ENCODE results near the gene VSNL1. TPM values are rescaled to one million over a fixed set of nuclear protein-coding genes. Genes with fewer than 3 reads are reported as not detected.

The VSNL1 gene
- total RNA-seq, 4 donors from 2014 or later: not detected

DNA sequence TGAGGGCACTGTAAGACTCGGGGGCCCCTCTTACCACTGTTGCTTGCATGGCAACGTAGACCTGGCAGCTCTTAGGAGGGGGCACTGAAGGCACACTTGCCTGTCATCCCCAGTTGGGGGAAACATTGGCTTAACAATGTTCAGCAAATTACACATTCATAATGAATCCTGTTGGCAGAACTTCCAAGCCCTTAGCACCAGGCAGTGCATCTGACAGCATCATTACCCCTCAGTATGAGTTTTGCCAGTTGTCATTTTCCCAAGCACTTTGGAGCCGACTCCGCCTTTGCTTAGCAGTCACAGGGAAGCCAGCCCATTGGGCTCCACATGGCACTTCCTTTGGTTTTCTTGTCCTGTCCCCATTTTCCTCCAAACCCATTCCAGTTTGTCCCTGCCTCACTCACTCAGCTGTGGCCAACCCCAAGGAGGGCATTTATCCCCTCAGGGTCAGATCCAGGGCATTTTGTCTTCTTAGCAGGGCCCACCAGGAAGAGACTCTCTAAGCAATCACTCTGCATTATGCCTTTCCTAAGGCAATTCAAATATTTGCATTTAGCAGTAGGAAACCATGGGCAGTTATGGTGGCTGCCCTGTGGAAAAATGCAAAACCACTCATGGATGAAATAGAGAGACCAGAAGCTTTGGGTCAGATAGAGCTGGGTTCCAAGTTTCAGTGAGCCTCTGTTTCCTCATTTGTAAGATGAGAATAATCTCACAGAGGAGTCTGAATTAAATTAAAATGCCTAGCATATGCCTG is 73.9 kb downstream of the VSNL1 start:
- TF ChIP-seq, protein P1, sequence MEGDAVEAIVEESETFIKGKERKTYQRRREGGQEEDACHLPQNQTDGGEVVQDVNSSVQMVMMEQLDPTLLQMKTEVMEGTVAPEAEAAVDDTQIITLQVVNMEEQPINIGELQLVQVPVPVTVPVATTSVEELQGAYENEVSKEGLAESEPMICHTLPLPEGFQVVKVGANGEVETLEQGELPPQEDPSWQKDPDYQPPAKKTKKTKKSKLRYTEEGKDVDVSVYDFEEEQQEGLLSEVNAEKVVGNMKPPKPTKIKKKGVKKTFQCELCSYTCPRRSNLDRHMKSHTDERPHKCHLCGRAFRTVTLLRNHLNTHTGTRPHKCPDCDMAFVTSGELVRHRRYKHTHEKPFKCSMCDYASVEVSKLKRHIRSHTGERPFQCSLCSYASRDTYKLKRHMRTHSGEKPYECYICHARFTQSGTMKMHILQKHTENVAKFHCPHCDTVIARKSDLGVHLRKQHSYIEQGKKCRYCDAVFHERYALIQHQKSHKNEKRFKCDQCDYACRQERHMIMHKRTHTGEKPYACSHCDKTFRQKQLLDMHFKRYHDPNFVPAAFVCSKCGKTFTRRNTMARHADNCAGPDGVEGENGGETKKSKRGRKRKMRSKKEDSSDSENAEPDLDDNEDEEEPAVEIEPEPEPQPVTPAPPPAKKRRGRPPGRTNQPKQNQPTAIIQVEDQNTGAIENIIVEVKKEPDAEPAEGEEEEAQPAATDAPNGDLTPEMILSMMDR (IDR thresholded peaks at IDR 0.05; ENCODE audit: low read depth): no peak

DNA sequence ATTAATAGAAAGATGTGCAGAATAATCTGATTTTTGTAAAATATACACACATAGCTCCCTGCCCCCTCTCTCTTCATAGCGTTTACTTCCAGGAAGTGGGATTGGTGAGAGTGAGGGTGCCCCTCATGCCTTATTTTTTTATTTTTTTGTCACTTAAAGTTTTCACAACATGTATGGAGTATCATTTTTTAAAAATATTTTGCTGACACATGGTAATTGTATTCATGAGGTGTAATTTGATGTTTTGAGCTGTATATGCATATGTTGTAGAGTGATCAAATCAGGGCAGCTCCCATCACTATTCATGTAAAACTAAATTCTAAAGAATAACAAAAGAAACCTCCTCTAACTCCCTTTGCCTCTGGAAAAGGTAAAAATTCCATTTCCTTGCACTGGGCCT is 74.7 kb downstream of the VSNL1 start:
- TF ChIP-seq, protein P1 (IDR thresholded peaks at IDR 0.05; ENCODE audit: low read depth): no peak

DNA sequence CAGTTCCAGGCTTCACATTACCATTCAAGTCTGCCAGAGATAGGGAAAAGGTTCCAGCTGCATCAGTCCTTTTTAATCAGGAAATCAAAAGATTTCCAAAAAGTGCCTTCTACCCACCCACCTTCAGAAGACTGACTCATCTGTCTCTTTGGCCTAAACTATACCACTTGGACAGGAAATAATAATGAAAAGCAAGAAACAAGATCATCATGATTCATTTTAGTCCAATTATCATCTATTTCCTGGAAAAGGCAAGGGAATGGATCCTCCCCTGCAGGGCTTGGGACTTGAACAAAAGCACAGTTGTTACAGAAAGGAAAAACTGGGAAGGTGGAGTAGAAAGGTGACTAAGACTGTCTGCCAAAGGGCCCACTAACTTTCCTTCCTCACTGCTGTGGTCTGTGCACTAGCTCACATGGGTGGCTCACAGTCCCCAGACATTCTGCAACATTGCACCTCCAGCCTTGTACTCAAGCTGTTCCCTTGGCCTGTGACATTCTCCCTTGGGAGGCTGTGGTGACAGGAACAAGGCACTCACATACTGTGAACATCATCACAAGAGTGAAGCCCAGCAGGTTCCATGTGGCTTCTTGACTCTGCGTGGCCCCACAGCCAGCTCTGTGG is 75.3 kb downstream of the VSNL1 start:
- TF ChIP-seq, protein P1 (IDR thresholded peaks at IDR 0.05; ENCODE audit: low read depth): no peak

DNA sequence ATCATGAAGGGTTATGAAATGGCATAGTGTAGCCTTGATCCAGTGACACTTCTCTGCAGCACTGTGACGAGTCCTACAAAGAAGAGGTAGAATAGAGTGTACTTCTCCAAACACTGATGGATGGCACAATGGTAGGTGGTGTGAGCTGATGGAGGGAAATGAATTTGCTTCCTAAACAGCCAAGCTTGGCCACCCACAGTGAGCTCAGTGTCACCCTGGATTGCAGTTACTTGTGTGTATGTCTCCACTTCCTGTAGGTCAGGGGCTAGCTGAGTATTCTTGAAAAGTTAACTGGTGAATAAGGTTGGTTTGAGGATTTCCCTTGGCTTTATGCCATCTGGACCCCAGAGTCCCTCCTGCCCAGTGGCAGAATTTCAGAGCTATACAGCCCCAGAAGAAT is 75.9 kb downstream of the VSNL1 start:
- TF ChIP-seq, protein P1 (IDR thresholded peaks at IDR 0.05; ENCODE audit: low read depth): no peak

DNA sequence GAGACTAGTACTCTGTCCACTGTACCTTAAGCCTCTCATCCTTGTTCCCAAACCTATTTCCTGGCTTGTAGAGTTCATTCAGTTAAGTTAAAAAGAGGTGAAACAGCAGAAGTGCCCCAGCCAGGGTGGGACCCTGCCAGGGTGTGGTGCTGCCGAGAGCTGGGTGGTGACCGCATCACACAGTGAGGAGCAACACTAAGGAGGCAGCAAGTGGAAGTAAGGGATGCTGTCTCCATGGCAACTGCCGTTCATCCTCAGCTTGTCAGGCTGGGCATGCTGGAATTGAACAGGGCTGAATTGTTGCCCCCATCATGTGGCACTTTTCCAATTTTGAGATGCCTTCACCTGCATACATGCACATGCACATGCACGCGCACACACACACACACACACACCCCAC is 77.0 kb downstream of the VSNL1 start:
- TF ChIP-seq, protein P1 (IDR thresholded peaks at IDR 0.05; ENCODE audit: low read depth): no peak

DNA sequence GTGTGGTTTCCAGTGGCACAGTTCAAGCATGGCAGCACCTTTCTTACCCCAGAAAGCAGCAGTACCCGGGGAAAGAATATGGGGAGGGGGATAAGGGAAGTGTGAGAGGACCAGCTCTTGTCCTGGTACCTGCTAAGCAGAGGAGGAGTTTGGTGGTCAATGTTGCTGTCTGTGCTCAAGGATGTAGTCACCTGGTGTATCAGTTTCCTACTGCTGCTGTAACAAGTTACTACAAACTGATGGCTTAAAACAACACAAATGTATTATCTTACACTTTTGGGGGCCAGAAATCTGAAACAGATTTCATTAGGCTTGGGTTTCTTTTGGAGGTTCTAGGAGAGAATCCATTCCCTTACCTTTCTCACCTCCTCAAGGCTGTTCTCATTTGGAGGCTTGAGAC is 77.5 kb downstream of the VSNL1 start:
- TF ChIP-seq, protein P1 (IDR thresholded peaks at IDR 0.05; ENCODE audit: low read depth): no peak

DNA sequence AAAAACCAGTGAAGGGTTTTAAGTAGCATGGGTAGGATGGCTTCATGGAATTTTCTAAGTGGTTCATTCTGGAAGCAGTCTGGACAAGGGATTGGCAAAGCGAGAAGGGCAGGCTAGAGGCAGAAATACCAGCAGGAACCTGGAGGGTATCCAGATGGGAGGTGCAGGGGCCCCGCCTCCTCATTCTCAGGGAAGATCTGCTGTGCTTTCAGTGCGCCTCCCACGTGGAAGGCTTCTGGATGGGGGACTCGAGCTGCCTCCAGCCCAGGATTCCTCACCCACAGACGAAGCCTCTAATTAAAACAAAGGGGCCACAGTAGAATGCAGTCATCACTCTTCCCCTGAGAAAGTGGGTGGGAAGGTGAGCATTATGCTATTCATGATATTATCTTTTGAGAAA is 79.8 kb downstream of the VSNL1 start:
- TF ChIP-seq, protein P1 (IDR thresholded peaks at IDR 0.05; ENCODE audit: low read depth): no peak
